GM19239 (cell line): ENCODE results near the gene NCOA1.
A peak's percentile ranks its signal among the peaks of the same experiment; 100 is the strongest.
"Not testable (repeated sequence)": the region's sequence is repeated elsewhere in the genome, so short reads cannot be mapped to it uniquely, and the experiment has no call there.

ENCODE experiments used
- DNase-seq: peaks from one replicate; pipeline ENCODE4 v3.0.0; 2011; ENCODE audit warnings: low spot score; ENCODE audit not compliant: insufficient read length
- FAIRE-seq: peaks from 2 replicates; lab custom pipeline; 2011; peaks lifted over from hg19 to GRCh38; lab: Jason Lieb, UNC

The NCOA1 gene

DNA sequence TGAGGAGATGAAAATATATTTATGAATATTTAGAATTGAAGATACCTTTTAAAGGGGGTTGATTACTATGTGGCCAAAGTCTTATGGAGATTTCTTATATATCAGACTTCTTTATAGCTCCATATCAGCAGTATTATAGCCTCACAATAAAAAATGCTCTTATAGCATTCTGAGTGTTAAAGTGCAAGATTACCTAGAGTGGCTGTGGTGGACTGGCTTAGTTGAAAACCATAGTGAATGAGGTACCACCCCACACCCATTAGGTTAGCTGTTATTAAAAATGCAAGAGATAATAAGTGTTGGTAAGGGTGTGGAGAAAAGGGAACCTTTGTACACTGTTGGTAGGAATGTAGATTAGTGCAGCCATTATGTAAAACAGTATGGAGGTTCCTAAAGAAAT, 39.7 kb downstream of the NCOA1 start:
- FAIRE-seq (no peak), DNase-seq (no peak)

DNA sequence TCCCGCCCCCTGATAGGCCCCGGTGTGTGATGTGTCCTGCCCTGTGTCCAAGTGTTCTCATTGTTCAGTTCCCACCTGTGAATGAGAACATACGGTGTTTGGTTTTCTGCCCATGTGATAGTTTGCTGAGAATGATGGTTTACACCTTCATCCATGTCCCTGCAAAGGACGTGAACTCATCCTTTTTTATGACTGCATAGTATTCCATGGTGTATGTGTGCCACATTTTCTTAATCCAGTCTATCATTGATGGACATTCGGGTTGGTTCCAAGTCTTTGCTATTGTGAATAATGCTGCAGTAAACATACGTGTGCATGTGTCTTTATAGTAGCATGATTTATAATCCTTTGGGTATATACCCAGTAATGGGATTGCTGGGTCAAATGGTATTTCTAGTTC, 40.6 kb downstream of the NCOA1 start:
- FAIRE-seq, DNase-seq: not testable (repeated sequence)

DNA sequence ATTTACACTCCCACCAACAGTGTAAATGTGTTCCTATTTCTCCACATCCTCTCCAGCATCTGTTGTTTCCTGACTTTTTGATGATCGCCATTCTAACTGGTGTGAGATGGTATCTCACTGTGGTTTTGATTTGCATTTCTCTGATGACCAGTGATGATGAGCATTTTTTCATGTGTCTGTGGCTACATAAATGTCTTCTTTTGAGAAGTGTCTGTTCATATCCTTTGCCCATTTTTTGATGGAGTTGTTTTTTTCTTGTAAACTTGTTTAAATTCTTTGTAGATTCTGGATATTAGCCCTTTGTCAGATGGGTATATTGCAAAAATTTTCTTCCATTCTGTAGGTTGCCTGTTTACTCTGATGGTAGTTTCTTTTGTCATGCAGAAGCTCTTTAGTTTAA, 41.0 kb downstream of the NCOA1 start:
- DNase-seq, FAIRE-seq: not testable (repeated sequence)

DNA sequence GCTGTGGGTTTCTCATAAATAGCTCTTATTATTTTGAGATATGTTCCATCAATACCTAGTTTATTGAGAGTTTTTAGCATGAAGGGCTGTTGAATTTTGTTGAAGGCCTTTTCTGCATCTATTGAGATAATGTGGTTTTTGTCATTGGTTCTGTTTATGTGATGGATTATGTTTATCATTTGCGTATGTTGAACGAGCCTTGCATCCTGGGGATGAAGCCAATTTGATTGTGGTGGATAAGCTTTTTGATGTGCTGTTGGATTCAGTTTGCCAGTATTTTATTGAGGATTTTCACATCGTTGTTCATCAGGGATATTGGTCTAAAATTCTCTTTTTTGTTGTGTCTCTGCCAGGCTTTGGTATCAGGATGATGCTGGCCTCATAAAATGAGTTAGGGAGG, 42.5 kb downstream of the NCOA1 start:
- FAIRE-seq, DNase-seq: not testable (repeated sequence)

DNA sequence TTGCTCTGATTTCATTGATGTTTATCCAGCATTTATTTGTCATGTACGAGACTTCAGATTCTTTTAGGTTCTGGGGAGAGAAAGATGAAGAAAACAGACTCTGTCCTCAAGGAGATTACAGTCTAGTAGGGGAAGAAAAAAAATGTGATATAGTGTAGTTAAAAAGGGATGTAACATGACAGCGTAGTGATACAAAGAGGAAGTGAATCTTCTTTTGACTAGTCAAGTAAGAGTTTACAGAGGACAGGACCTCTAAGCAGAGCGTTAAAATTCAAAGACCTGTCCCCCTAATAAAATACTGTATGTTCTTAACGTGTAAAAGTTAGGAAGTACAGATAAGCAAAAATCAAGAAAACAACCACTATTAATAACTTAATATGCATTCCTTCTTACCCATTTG, 47.7 kb downstream of the NCOA1 start:
- FAIRE-seq = no peak
- no peak for DNase-seq

DNA sequence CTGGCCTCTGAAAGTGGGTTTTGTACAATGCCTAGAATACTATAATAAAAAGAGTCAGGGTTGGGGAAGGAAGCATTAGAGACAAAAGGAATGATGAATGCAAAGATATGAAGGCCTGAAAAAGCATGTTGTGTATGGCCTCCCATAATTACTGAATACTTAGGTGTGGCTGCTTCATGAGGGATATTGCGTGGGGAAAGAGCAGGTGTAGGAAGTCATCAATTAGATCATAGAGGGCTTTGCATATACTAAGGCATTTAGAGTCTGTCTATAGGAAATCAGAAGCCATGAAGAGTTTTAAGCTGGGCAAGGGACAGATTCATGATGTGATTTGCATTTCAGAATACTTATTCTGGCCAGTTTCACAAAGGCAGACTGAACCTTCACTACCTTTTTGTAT, 48.2 kb downstream of the NCOA1 start:
- DNase-seq (no peak), FAIRE-seq (peak; percentile 57)

DNA sequence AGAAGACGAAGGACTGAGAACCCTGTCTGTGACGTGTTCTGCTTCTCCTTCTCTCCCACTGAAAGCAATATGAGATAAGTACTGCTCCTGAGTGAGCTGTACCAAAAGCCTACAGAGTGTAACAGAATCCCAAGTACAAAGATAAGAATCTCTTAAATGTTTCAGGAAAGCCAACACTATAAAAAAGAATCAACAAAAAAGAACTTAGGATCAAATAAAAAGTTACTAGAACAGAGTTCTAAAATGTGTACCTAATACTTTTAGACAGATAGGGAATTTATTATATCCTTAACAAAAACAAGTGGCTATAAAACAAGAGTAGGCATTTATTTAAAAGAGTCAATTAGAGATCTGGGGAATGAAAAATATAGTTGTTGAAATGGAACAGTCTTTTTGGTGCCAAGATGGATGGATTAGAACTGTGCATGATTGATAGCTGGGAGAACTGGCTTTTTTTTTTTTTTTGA, 49.0 kb downstream of the NCOA1 start:
- FAIRE-seq (no peak), DNase-seq (no peak)

DNA sequence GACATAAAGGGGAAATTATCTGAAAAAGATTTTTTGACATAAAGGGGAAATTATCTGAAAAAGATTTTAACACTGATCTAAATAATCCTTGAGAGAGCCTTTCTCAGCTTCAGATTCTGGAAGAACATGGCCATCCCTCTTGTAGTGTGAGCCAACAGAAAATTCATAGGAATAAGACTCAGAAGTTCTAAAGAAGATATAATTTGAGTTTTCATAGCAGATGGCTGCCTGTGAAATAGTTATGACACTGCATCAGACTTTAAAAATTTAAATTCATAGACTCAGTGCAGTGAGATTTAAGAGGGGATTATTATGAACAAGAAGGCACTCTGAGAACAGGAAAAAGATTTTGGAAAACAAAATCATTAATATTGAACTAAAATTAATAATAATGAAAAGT, 50.6 kb downstream of the NCOA1 start:
- DNase-seq = no peak
- no peak for FAIRE-seq

DNA sequence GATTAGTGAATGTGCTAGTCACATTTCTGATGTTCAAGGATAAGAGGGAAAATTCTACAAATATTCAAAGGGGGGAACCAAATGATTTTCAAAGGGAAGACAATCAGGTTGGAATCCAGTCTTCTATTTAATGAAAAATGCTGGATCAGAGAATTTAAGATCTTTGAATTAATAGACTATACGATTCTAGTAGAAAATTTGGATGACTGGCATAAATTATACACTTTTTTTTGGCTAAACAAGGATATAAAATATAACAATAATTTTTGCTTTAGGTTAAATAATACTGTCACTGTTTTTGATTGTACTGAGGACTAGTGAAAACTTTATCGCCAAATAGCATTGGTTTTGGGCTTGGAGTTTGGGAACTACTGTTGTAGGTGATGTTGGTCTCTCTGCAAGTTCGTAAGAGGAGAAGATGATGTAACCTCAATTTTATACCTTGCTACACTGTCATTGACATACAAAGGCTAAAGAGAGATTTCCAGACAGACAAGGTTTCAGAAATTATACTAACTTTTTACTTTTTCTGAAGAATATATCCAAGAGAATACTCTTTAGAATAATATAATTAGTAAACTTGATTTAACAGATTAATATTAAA, 51.3 kb downstream of the NCOA1 start:
- peak; percentile 48 for FAIRE-seq
- no peak for DNase-seq

DNA sequence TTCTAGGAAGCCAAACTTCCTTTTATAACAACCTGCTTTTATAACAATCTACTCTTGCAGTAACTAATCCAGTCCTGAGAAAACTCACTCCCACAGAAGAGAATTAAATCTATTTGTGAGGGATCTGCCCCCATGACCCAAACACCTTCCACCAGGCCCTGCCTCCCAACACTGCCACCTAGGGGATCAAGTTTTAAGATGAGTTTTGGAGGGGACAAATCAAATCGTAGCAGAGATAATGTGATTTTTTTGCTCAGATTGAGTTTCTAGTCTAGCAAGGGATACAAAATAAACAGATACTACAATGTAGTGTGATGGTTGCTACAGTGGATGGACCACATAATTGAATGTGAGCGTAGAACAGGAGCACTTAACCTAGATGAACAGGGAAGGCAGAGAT, 52.2 kb downstream of the NCOA1 start:
- DNase-seq (no peak), FAIRE-seq (no peak)

DNA sequence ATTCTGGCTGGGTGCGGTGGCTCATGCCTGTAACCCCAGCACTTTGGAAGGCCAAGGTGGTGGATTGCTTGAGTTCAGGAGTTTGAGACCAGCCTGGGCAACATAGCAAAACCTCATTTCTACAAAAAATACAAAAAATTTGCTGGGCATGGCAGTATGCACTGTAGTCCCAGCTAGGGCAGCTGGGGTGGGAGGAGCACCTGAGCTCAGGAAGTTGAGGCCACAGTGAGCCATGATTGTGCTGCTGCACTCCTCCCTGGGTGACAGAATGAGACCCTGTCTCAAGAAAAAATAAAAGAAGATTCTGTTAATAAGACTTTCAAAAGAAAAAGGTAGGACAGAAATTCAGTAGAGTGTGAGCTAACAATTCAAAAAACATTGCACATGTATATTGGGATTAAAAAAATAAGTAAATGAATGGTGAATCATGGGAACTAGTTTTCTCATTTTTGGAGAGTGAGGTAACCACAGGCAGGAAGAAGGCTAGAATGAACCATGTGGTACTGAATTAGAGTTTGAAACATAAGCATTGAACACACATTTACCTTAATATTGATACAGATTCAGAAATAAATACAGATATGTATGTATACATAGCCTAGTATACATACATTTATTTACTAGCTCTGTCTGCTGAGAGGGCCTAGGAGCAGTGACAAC, 53.5 kb downstream of the NCOA1 start:
- no peak for DNase-seq
- no peak for FAIRE-seq

DNA sequence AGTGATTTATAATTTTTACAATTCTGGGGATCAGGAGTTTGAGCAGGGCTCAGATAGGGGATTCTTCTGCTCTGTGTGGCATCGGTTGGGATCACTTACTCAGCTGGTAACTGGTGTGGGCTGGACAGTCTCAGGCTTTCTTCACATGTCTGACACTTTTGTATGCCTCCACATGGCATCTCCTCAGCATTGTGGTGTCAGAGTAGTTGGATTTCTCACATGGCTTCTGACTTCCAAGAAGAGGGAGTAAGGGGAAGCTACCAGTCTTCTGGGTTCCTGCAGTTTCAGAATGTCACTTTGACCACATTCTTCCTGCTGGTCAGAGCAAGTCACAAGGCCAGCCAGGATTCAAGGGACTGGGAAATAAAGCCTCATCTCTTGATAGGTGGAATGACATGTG, 55.6 kb downstream of the NCOA1 start:
- FAIRE-seq = no peak

DNA sequence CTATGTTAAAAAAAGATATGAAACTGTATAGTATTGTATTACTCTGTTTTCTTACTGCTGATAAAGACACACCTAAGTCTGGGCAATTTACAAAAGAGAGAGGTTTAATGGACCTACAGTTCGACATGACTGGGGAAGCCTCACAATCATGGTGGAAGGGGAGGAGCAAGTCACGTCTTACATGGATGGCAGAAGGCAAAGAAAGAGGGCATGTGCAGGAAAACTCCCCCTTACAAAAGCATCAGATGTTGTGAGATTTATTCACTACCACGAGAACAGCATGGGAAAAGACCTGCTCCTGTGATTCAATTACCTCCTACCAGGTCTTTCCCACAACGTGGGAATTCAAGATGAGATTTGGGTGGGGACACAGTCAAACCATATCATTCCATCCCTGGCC, 57.0 kb downstream of the NCOA1 start:
- FAIRE-seq (no peak), DNase-seq (no peak)

More for the DNA sequence above, 55.6 kb downstream of the NCOA1 start:
- no peak for DNase-seq

DNA sequence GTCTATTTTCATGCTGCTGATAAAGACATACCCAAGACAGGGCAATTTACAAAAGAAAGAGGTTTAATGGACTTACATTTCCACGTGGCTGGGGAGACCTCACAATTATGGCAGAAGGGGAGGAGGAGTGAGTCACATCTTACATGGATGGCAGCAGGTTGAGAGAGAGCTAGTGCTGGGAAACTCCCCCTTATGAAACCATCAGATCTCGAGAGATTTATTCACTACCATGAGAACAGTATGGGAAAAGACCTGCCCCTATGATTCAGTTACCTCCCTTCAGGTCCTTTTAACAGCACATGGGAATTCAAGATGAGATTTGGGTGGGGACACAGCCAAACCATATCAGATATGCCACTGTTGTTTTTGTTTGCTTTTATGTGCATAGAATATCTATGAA, 59.2 kb downstream of the NCOA1 start:
- not testable (repeated sequence) for FAIRE-seq, DNase-seq

DNA sequence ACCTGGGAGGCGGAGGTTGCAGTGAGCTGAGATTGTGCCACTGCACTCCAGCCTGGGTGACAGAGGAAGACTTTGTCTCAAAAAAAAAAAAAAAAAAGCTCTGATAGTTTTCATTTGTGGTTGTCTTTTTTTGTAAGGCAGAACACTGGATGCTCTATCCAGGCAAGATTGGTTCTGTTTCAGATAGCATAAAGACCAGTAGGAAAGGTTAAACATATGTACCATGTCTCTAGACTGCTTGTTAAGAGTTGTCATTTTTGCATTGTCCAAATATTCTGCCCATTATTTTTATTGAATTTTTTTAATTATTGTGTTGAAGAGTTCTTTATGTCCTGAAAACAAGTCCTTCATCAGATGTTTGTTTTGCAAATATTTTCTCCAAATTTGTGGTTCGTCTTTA, 60.0 kb downstream of the NCOA1 start:
- DNase-seq = no peak
- FAIRE-seq = no peak

DNA sequence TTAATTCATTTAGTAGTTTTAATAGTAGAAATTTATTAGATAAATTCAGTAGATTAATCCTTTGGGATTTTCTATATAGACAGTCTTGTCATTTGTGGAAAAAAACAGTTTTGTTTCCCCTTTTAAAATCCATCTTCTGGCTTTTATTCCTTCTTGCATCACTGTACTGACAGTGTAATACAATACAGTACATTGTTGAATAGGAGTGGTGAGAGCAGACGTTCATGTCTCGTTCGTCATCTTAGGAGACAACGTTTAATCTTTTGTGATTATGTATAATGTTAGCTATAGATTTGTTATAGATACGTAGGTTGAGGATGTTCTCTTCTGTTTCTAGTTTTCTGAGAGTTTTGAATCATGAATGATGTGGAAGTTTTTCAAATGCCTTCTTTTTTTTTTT, 61.8 kb downstream of the NCOA1 start:
- FAIRE-seq (no peak), DNase-seq (no peak)

DNA sequence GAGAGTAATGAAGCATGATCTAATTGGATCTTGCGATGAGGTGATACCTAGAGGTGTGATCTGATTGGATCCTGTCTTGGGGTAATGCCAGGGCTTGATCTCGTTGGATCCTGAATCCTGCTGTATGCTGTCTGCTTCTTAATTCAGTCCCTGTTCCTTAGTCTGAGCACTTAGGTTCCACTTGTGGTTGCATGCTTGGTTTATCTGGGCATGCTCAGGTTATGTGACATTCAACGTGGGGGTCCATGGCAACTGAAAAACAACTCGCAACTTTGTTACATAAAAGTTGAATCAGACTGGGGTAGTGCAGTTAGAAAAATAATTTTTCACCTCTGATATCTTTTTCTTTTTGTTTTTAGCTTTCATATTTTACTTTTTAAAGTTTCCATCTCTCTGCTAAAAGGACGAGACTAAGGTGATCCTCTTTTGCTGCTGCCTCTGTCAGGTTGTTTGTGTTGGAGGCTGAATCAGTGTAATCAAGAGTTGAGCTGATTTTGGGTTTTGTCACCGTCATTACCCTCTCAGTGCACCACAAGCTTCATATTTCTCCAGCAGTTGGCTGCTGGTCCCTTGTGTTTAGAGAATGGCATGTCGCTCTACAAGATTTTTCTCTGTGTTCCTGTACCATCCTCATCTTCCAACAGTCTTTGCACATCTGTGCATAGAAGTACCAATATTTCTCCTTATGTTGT, 67.9 kb downstream of the NCOA1 start:
- DNase-seq = no peak

DNA sequence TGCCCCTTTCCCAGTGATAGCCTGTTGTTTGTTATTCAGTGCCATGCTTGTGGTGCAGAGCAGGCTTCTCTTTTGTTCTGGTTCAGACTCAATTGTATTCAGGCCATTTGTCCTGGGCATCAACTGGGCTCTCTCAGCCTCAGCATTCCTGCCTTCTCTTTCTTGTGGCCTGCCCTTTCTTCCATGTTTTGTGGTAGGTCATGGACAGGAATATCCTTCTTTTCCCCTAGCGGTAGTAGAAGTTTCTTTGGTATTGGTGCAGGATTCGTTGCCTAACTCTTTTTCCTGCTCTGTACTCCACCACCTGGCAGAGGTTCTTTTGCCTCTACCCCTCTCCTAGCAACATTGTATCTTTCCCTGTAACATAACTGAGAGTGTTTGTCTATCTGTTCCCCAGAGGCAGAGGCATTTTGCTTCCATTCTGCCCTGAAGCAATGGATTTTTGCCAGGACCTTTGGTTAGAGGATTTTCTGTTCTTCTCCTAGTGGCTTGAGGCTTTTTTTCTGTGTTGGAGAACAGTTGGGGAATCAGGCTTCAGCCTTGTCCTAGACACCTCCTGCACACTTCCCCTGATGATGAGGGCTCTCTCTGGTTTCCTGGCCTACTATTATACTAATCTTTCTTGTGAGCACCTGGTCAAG, 68.5 kb downstream of the NCOA1 start:
- DNase-seq (no peak), FAIRE-seq (peak; percentile 26)

More for the DNA sequence above, 67.9 kb downstream of the NCOA1 start:
- FAIRE-seq = no peak

DNA sequence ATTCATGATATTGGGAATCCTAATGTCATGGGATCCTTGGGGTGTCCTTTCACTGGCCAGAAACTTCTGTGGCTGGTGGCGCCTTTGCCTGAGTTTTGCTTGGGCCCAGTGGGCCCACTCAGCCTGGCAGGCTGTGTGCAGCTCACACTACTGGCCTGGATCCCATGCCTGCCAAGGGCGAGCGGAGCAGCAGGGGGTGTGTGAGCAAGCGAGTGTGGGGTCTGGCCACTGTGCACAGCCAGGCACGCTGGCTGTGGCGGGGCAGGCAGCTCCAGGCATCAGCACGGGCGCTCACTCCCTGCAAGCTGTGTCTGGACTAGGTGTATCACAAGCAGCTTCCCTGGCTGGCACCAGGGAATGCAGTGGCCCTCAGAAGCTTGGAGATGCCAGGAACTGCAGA, 74.5 kb downstream of the NCOA1 start:
- no peak for FAIRE-seq
- no peak for DNase-seq

DNA sequence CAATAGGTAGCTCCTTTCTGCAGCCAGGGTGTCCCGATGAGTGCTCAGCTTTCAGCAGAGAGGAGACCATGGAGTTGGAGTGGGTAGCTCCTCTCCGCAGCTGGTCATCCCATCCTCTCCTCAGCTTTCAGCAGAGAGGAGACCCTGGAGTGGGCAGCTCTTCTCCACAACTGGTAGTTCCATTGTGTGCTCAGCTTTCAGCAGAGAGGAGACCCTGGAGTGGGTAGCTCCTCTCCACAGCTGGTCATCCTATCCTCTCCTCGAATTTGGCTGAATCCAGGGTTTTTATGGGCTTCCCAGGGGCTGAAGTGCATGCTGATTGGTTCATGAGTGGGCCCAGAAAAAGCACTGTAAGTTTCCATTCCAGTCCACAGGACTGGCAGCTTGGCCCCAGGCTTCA, 75.2 kb downstream of the NCOA1 start:
- no peak for DNase-seq
- FAIRE-seq = no peak

DNA sequence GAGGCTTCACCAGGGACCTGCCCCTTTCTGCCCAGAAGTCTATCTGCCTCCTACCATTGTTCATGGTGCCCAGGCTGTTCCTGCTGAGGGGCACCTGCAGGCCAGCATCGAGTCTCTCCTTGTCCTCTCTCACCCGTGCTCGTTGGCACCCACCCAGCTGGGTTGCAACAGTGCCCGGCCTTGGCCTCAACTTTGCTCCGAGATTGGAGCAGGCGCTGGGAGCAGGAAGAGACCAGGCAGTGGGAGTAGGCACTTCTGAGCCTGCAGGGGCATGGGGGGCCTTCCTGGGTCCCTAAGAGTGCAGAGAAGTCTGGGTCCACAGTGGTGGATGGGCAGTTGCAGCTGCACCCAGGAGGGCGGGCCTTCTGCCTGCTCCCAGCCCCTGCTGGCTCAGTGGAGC, 75.6 kb downstream of the NCOA1 start:
- DNase-seq = no peak
- no peak for FAIRE-seq
